Panc1 (cell line): ENCODE data around the gene ZNF526. TPM values are rescaled to one million over a fixed set of nuclear protein-coding genes. Genes with fewer than 3 reads are reported as not detected.

Source experiments
- ATAC-seq: fragments of 200-7000 bp; cut with Tn5 transposase; 2 replicates; pipeline ENCODE4 v1.9.1; 2020; ENCODE audit warnings: mild to moderate bottlenecking, moderate library complexity
- BruUV-seq: library from RNA; stranded (reverse); fragments of 400-500 nt; replicated peaks from 2 replicates; lab custom pipeline; 2021; lab: Mats Ljungman, UMichigan
- CTCF ChIA-PET: fragments of 300-600 bp; sonication (Branson Sonifier 250); formaldehyde crosslinking; loops from one replicate; lab custom pipeline; 2022; ENCODE audit warnings: antibody characterized with exemption; lab: Charles Lee
- POLR2A ChIA-PET: fragments of 300-600 bp; sonication (Branson Sonifier 250); formaldehyde crosslinking; loops from one replicate; lab custom pipeline; 2022; ENCODE audit warnings: antibody characterized with exemption; lab: Charles Lee
- DNase-seq: peaks from one replicate; pipeline ENCODE4 v3.0.0-alpha.2; 2010; ENCODE audit warnings: low read depth, low spot score
- H3K27ac ChIP-seq: 2 replicates; pipeline ENCODE4 v1.5.1; 2011; ENCODE audit warnings: mild to moderate bottlenecking, low read length, inconsistent platforms
- H3K27me3 ChIP-seq: fragments of 200-500 bp; sonication (Bioruptor generic); 2 replicates; pipeline ENCODE4 v1.6.0; 2014; ENCODE audit warnings: low read length, inconsistent platforms; ENCODE audit not compliant: control insufficient read depth, insufficient read depth
- H3K36me3 ChIP-seq: fragments of 200-500 bp; sonication (Bioruptor generic); 2 replicates; pipeline ENCODE4 v1.5.1; 2014; ENCODE audit warnings: inconsistent platforms, mild to moderate bottlenecking, low read length, moderate library complexity; ENCODE audit not compliant: control insufficient read depth, insufficient read depth
- H3K4me1 ChIP-seq: 2 replicates; pipeline ENCODE4 v1.5.1; 2011; ENCODE audit warnings: inconsistent platforms, mild to moderate bottlenecking, low read length, moderate library complexity; ENCODE audit not compliant: control insufficient read depth, insufficient read depth
- H3K4me3 ChIP-seq, 2 experiments: 2 replicates each; pipeline ENCODE4 v1.5.1; 2011 to 2012; ENCODE audit warnings: low read depth in 2 of 2, low read length in 2 of 2, mild to moderate bottlenecking in 2 of 2, inconsistent platforms in 1 of 2, moderate library complexity in 1 of 2
- H3K9me3 ChIP-seq: fragments of 200-500 bp; sonication (Bioruptor generic); 2 replicates; pipeline ENCODE4 v1.5.1; 2014; ENCODE audit warnings: low read depth, mild to moderate bottlenecking, inconsistent platforms, low read length, moderate library complexity; ENCODE audit not compliant: control insufficient read depth, insufficient read depth
- POLR2AphosphoS5 ChIP-seq: IDR thresholded peaks from 2 replicates; pipeline ENCODE4 v1.6.1; 2012; ENCODE audit warnings: mild to moderate bottlenecking, low read depth, low read length, moderate library complexity
- SIN3A ChIP-seq: IDR thresholded peaks from 2 replicates; pipeline ENCODE4 v1.6.1; 2012; ENCODE audit warnings: low read depth, mild to moderate bottlenecking, low read length, moderate library complexity, borderline replicate concordance; ENCODE audit not compliant: insufficient read depth
- TCF7L2 ChIP-seq: IDR thresholded peaks from 2 replicates; pipeline ENCODE4 v1.6.1; 2011; ENCODE audit warnings: mild to moderate bottlenecking, low read depth, low read length, inconsistent platforms
- in situ Hi-C: cut with HindIII; loops from 2 replicates; pipeline ENCODE4 v1.10.0; 2016; ENCODE audit warnings: low sequenced_read_pairs, low pct_unique_long_range_greater_than_20kb
- intact Hi-C: fragments of 100-400 bp; cut with micrococcal nuclease; formaldehyde crosslinking; loops from one replicate; pipeline ENCODE4 v1.10.0; 2022; ENCODE audit not compliant: unreplicated experiment
- total RNA-seq: library from RNA; stranded (reverse); gene quantifications from one replicate; pipeline ENCODE4 v1.2.1, GENCODE V29; 2021; ENCODE audit not compliant: unreplicated experiment
- TF ChIP-seq, protein P1 (sequence below): fragments of 450-650 bp; IDR thresholded peaks from 2 replicates; pipeline ENCODE4 v1.5.1; 2017; ENCODE audit warnings: mild to moderate bottlenecking
- TF ChIP-seq, protein P2 (sequence below), 2 experiments: IDR thresholded peaks; 2 replicates each; pipeline ENCODE4 v1.6.1; 2011 to 2012; ENCODE audit warnings: low read depth in 2 of 2, control low read depth in 1 of 2, low read length in 1 of 2, mild to moderate bottlenecking in 1 of 2, moderate library complexity in 1 of 2; ENCODE audit not compliant: insufficient read depth in 1 of 2

ZNF526 gene
- total RNA-seq, 1 experiment from 2014 or later, result 10.5 TPM

DNA sequence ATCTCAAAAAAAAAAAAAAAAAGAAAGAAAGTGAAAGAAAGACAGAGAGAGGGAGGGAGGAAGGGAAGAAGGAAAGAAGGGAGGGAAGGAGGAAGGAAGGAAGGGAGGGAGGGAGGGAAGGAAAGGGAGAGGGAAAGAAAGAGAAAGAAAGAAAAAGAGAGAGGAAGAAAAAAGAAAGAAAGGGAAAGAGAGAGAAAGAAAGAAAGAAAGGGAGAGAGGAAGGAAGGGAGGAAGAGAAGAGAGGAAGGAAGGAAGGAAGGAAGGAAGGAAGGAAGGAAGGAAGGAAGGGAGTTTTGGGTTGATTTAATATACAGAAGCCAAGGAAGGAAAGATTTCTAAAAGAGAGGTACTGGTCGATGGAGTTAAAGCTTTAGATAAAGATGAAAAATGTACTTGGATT, 31.4 kb upstream of the ZNF526 start:
- CTCF ChIA-PET, result interaction anchor here (0.7 kb wide), 1 partner anchor 27 kb away, joined by 3 read pairs; no protein-coding TSS in a partner anchor
- POLR2A ChIA-PET, result no interaction called here

DNA sequence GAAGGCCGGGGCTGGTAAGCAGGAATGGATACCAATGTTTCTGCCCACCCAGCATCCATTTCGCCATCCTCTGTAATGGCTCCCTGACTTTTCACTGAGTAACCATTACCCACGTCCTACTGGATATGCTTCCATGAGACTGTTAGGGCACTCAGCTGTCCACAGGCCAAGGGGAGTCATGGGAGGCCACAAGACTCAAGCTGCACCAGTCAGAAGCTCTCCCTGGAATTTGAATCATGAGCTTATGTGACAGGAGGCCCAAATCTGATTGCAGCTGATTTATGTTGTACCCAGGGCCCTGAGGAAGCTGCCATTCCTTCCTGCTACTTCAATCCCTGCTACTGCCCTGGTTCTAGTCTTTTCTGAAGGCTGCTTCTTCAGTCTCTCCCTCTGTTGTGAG, 31.0 kb upstream of the ZNF526 start:
- no peak for TF ChIP-seq TCF7L2
- ATAC-seq, result no peak
- in situ Hi-C loops, result no loop called here

More for the DNA sequence above, 31.4 kb upstream of the ZNF526 start:
- intact Hi-C loops, result no loop called here
- H3K36me3 ChIP-seq, result no peaks in the 10 kb centered on the region
- ATAC-seq, result no peak
- no peaks in the 10 kb centered on the region for H3K27me3 ChIP-seq
- H3K9me3 ChIP-seq, result no peaks in the 10 kb centered on the region
- no peak for DNase-seq
- H3K4me1 ChIP-seq, result no peaks in the 10 kb centered on the region
- in situ Hi-C loops, result no loop called here
- TF ChIP-seq, protein P1, sequence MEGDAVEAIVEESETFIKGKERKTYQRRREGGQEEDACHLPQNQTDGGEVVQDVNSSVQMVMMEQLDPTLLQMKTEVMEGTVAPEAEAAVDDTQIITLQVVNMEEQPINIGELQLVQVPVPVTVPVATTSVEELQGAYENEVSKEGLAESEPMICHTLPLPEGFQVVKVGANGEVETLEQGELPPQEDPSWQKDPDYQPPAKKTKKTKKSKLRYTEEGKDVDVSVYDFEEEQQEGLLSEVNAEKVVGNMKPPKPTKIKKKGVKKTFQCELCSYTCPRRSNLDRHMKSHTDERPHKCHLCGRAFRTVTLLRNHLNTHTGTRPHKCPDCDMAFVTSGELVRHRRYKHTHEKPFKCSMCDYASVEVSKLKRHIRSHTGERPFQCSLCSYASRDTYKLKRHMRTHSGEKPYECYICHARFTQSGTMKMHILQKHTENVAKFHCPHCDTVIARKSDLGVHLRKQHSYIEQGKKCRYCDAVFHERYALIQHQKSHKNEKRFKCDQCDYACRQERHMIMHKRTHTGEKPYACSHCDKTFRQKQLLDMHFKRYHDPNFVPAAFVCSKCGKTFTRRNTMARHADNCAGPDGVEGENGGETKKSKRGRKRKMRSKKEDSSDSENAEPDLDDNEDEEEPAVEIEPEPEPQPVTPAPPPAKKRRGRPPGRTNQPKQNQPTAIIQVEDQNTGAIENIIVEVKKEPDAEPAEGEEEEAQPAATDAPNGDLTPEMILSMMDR, result no peak
- TF ChIP-seq, protein P2, sequence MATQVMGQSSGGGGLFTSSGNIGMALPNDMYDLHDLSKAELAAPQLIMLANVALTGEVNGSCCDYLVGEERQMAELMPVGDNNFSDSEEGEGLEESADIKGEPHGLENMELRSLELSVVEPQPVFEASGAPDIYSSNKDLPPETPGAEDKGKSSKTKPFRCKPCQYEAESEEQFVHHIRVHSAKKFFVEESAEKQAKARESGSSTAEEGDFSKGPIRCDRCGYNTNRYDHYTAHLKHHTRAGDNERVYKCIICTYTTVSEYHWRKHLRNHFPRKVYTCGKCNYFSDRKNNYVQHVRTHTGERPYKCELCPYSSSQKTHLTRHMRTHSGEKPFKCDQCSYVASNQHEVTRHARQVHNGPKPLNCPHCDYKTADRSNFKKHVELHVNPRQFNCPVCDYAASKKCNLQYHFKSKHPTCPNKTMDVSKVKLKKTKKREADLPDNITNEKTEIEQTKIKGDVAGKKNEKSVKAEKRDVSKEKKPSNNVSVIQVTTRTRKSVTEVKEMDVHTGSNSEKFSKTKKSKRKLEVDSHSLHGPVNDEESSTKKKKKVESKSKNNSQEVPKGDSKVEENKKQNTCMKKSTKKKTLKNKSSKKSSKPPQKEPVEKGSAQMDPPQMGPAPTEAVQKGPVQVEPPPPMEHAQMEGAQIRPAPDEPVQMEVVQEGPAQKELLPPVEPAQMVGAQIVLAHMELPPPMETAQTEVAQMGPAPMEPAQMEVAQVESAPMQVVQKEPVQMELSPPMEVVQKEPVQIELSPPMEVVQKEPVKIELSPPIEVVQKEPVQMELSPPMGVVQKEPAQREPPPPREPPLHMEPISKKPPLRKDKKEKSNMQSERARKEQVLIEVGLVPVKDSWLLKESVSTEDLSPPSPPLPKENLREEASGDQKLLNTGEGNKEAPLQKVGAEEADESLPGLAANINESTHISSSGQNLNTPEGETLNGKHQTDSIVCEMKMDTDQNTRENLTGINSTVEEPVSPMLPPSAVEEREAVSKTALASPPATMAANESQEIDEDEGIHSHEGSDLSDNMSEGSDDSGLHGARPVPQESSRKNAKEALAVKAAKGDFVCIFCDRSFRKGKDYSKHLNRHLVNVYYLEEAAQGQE (IDR thresholded peaks at IDR 0.05; ENCODE audit: insufficient read depth in 1 of 2, low read depth in 2 of 2, low read length in 1 of 2), result no peak
- TF ChIP-seq POLR2AphosphoS5 (no peak), TCF7L2 (no peak), SIN3A (no peak)
- H3K4me3 ChIP-seq, result no peak overlapping the region
- H3K27ac ChIP-seq, result no peak overlapping the region
- BruUV-seq, result no TSS peak

DNA sequence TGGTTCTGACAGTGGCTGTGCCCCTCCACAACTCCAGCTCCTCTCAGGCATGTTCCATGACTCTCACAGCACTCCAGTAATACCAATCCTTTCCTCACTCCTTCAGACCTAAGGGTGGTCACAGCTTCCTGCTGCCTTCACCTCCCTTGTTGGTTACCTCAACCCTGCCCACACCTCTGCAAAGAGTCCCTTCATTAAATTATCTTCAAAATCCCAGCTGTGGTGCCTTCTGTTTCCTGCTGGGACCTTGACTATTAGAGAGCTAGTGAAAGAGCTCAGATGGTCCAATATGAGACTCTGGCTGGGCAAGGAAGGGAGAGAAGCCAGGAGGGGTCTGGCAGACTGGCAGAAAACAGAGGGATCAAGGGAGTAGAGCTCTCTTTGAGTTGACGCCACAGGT, 28.8 kb upstream of the ZNF526 start:
- Histone ChIP-seq H3K27me3 (no peaks in the 10 kb centered on the region), H3K9me3 (no peaks in the 10 kb centered on the region), H3K36me3 (no peaks in the 10 kb centered on the region), H3K4me1 (no peaks in the 10 kb centered on the region), H3K27ac (no peak overlapping the region), H3K4me3 (no peak overlapping the region)
- ATAC-seq (no peak), DNase-seq (no peak)
- in situ Hi-C loops (no loop called here), intact Hi-C loops (no loop called here)
- no TSS peak for BruUV-seq
- TF ChIP-seq TCF7L2 (no peak), POLR2AphosphoS5 (no peak), SIN3A (no peak)
- TF ChIP-seq, protein P1, result no peak
- TF ChIP-seq, protein P2 (IDR thresholded peaks at IDR 0.05; ENCODE audit: insufficient read depth in 1 of 2, low read depth in 2 of 2, low read length in 1 of 2), result no peak
- POLR2A ChIA-PET, result no interaction called here
- CTCF ChIA-PET, result no interaction called here

More for the DNA sequence above, 31.0 kb upstream of the ZNF526 start:
- Histone ChIP-seq H3K36me3 (no peaks in the 10 kb centered on the region), H3K9me3 (no peaks in the 10 kb centered on the region), H3K27me3 (no peaks in the 10 kb centered on the region), H3K4me3 (no peak overlapping the region), H3K4me1 (no peaks in the 10 kb centered on the region), H3K27ac (no peak overlapping the region)
- BruUV-seq, result no TSS peak
- intact Hi-C loops, result no loop called here
- POLR2A ChIA-PET, result no interaction called here
- CTCF ChIA-PET, result no interaction called here
- DNase-seq, result no peak
